ENCODE measurements around the gene KMT2C.
"Not testable (repeated sequence)": the region's sequence is repeated elsewhere in the genome, so short reads cannot be mapped to it uniquely, and the experiment has no call there.

The KMT2C gene

GRCh38 chr7:152353281-152353680 lies 82.5 kb downstream of the KMT2C start:
- DNase-seq, result not testable (repeated sequence)

GRCh38 chr7:152351747-152352146 lies 84.1 kb downstream of the KMT2C start:
- DNase-seq, result not testable (repeated sequence)

DNA sequence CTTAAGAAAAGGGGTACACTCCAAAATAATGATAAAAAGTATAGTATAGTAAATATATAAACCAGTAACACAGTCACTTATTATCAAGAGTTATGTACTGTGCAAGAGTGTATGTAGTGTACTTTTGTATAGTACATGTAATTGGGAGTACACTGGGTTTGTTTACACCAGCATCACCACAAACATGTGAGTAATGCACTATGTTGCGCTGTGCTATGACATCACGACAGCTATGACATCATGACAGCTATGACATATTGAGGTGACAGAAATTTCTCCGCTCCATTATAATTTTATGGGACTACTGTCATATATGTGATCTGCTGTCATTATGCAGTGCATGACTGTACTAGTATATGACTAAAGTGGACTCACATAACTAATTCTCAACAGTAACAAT lies 84.6 kb downstream of the KMT2C start:
- DNase-seq, result no peak

DNA sequence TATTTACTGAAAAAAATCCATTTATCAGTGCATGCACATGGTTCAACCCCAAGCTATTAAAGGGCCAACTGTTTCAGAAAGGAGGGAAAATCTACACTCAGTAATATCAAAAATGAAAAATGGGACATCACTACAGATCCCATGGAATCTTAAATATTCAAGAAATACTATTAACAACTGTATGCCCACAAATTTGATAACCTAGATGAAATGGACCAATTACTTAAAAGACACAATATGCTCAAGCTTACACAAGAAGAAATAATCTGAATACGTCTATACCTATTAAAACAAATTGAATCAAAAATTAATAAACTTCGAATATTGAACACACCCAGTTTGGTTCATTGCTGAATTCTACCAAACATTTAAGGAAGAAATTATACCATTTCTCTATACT lies 87.9 kb downstream of the KMT2C start:
- no peak for DNase-seq

GRCh38 chr7:152344253-152344652 lies 91.5 kb downstream of the KMT2C start:
- no peak for DNase-seq

GRCh38 chr7:152342796-152343195 lies 93.0 kb downstream of the KMT2C start:
- DNase-seq, result no peak

DNA sequence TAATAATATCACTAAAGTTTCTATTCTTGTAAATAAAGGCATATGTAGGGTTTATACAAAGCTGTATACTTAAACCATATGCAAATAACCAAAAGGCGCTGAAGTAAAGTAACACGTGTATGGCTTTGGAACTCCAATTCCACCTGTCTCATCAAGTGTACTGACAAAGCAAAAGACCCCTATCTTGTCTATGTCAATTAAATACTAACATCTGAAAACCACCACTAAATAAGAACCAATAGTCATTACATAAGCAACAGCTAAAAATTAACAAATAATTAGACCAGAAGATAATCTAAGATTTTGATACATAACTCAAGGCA lies 93.9 kb downstream of the KMT2C start:
- DNase-seq, result no peak

- no peak for DNase-seq
Measured at GRCh38 chr7:152341039-152341913, 94.5 kb downstream of the KMT2C start.

DNA sequence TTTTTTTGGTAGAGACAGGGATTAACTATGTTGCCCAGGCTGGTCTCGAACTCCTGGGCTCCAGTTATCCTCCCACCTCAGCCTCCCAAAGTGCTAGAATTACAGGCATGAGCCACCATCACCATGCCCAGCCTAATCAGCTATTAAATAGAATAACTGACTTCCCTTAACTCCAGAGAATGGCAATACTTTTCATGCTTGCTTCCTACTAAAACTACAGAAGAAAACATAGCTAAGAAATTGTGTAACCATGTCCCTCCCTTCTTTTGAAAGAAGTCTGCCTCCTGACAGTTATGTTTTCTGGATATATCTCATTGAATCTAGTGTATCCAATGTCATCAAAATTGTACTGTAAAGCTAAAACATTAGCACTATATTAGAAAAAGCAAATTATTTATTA lies 95.6 kb downstream of the KMT2C start:
- no peak for DNase-seq

- DNase-seq, result no peak
Measured at GRCh38 chr7:152338561-152338960, 97.2 kb downstream of the KMT2C start.

DNA sequence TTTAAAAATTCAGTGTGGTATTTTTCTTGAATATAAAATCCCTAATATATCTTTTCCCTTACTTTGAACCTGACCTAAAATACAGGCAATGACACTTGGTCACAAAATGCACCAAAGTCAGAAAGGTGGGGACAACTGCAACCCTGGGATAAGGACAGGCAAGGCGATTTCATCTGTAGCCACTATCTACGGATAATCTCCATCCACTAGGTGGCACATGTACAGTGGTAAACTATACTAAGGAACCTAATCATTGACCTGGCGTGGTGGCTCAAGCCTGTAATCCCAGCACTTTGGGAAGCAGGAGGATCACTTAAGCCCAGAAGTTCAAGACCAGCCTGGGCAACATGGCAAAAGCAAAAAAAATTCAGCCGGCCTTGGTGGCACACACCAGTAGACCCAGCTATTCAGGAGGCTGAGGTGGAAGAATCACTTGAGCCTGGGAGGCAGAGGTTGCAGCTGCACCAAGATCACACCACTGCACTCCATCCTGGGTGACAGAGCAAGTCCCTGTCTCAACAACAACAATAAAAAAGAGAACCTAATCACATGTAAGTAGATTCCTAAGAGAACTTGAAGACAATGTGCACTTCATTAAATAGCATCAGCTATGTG lies 98.9 kb downstream of the KMT2C start:
- no peak for DNase-seq

DNA sequence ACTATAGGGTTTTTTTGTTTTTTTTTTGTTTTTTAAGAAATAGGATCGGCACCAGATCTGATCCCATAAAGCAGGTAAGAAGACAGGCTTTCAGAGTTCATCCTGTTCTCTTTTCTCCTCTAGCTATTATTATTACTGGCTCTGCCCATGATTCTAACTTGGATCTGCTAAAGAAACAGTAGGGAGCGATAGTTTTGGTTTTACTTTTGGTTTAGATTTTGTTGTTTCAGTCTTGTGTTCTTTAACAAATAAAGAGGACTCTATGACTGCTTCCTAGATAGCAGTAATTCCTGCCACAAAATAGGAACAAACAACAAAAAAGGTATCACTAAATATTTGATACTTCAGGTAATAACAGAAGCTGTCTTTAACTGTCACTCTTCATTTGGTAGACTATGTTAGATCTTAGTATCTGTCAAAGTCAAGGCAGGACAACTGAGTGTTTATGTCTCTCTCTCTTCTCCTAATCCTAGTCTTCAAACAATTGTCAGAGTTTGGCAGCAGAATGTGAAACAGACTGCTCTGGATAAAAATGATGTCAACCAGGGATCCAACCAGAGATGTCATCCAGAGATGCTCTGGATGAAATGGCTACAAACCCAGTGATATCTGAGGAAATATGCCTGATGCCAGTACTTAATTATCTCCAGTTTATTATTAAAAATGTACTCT lies 99.8 kb downstream of the KMT2C start:
- DNase-seq, result no peak

GRCh38 chr7:152333134-152333533 lies 102.7 kb downstream of the KMT2C start:
- DNase-seq, result no peak

GRCh38 chr7:152330827-152331226 lies 105.0 kb downstream of the KMT2C start:
- DNase-seq, result no peak

- DNase-seq, result no peak
Measured at GRCh38 chr7:152329469-152329868, 106.3 kb downstream of the KMT2C start.

GRCh38 chr7:152328234-152328633 lies 107.6 kb downstream of the KMT2C start:
- no peak for DNase-seq

GRCh38 chr7:152315845-152316244 lies 120.0 kb downstream of the KMT2C start:
- no peak for DNase-seq

- no peak for DNase-seq
Measured at GRCh38 chr7:152313831-152314604, 121.8 kb downstream of the KMT2C start.

- no peak for DNase-seq
Measured at GRCh38 chr7:152313217-152313616, 122.6 kb downstream of the KMT2C start.

- no peak for DNase-seq
Measured at GRCh38 chr7:152312316-152312715, 123.5 kb downstream of the KMT2C start.

GRCh38 chr7:152307902-152308301 lies 127.9 kb downstream of the KMT2C start:
- DNase-seq, result no peak

GRCh38 chr7:152299542-152300143 lies 136.2 kb downstream of the KMT2C start:
- DNase-seq, result not testable (repeated sequence)

DNA sequence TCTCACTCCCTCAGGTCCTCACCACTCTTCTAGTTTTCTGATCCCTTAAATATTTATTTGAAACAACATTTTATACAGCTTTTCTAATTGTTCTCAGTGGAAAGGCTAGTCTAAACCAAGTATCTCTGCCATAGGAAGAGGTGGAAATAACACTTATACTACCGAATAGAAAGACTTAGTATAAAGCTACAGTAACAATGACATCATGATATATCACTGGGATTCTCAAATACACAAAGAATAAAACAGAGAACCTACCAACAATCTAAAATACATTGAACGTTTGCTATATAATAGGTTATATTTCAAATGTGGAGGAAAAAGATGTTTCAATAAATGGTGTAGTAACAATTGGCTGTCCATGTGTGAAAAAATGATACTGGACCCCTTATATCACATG lies 142.9 kb downstream of the KMT2C start:
- no peak for DNase-seq

All from NK-92 treated with Interleukin-12 subunit alpha and Interleukin-12 subunit beta, amount 100 ng/mL, for 24 hours (cell line).